GM12878 (cell line): Measurements from ENCODE around the gene OVCA2.

ENCODE experiments used
- ASH2L ChIP-seq: fragments of 300-600, 200-600 bp; sonication (generic); IDR thresholded peaks from 2 replicates; pipeline ENCODE4 v1.6.1; 2017; ENCODE audit warnings: low read depth, mild to moderate bottlenecking, borderline replicate concordance
- CHD1 ChIP-seq: IDR thresholded peaks from 2 replicates; pipeline ENCODE4 v1.6.1; 2012; ENCODE audit warnings: low read depth, low read length, improper control_type of control experiment
- CREB1 ChIP-seq: IDR thresholded peaks from 2 replicates; pipeline ENCODE4 v1.6.1; 2012; ENCODE audit warnings: low read depth, mild to moderate bottlenecking, inconsistent platforms
- EP300 ChIP-seq, 2 experiments: fragments of 150-350 bp in 1 of 2; IDR thresholded peaks; 2 replicates each; pipeline ENCODE4 v1.6.1; 2011 to 2012; ENCODE audit warnings: low read depth in 2 of 2, low read length in 2 of 2, borderline replicate concordance in 1 of 2, improper control_type of control experiment in 1 of 2, inconsistent platforms in 1 of 2; ENCODE audit not compliant: control insufficient read depth in 1 of 2
- HDGF ChIP-seq: fragments of 450-650 bp; IDR thresholded peaks from 2 replicates; pipeline ENCODE4 v1.6.1; 2016; ENCODE audit warnings: antibody characterized with exemption
- MYC ChIP-seq: IDR thresholded peaks from 2 replicates; pipeline ENCODE4 v1.6.1; 2011; ENCODE audit warnings: mild to moderate bottlenecking, low read length, moderate library complexity, inconsistent platforms; ENCODE audit not compliant: insufficient read depth, insufficient replicate concordance, insufficient read length, severe bottlenecking
- POLR2A ChIP-seq: IDR thresholded peaks from 2 replicates; pipeline ENCODE4 v1.6.1; 2011; ENCODE audit warnings: low read depth, mild to moderate bottlenecking, low read length
- POLR2AphosphoS2 ChIP-seq: IDR thresholded peaks from 2 replicates; pipeline ENCODE4 v1.6.1; 2011; ENCODE audit warnings: low read depth, mild to moderate bottlenecking, low read length, improper control_type of control experiment, moderate library complexity
- ZNF207 ChIP-seq: fragments of 450-650 bp; IDR thresholded peaks from 2 replicates; pipeline ENCODE4 v1.6.1; 2014; ENCODE audit warnings: antibody characterized with exemption, mild to moderate bottlenecking, borderline replicate concordance
- TF ChIP-seq, protein P1 (sequence below), 3 experiments: IDR thresholded peaks in 2 of 3; conservative IDR thresholded peaks in 1 of 3; 2 replicates each; pipeline ENCODE4 v1.5.1; 2011; ENCODE audit warnings: low read depth in 3 of 3, low read length in 3 of 3, mild to moderate bottlenecking in 3 of 3, control low read depth in 2 of 3, moderate library complexity in 2 of 3, inconsistent platforms in 1 of 3, mixed read lengths in 1 of 3; ENCODE audit not compliant: control insufficient read depth in 2 of 3, insufficient read depth in 1 of 3; ENCODE audit errors: extremely low read depth in 1 of 3

DNA sequence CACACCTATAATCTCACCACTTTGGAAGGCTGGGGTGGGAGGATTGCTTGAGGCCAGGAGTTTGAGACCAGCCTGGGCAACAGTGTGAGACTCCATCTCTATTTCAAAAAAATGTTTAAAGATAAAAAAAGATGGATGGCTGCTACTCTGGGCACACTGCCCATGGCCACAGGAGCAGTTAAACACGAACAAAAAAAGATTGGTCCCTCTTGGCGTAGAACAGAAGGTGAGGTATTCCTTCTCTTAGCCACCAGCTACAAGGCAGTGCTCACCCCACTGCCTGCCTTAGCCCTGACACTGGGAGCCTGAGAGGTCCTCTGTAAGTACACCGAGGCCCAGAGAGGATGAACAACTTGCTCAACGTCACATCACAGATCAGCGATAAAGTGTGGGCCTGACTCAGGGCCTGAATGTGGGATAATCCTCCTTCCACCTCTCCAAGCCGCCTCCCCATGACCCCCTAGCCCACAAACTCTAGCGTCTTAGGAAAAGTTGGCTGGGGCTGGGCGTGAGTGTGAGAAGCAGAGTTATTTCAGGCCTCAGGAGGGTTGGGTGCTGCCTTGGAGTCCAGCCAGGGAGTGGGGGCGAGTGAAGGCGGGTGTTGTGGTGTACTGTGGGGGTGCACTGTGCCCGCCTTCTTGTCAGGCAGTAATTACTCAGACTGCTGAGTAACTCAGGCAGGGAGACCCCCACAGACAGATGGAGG is 14.1 kb upstream of the OVCA2 start:
- TF ChIP-seq ZNF207 (no peak), POLR2AphosphoS2 (no peak), EP300 (IDR thresholded peaks at IDR 0.05; ENCODE audit: borderline replicate concordance in 1 of 2, control insufficient read depth in 1 of 2, low read depth in 2 of 2, low read length in 2 of 2) (no peak), HDGF (no peak), POLR2A (no peak), ASH2L (no peak), CREB1 (no peak), CHD1 (no peak), MYC (no peak)
- TF ChIP-seq, protein P1, sequence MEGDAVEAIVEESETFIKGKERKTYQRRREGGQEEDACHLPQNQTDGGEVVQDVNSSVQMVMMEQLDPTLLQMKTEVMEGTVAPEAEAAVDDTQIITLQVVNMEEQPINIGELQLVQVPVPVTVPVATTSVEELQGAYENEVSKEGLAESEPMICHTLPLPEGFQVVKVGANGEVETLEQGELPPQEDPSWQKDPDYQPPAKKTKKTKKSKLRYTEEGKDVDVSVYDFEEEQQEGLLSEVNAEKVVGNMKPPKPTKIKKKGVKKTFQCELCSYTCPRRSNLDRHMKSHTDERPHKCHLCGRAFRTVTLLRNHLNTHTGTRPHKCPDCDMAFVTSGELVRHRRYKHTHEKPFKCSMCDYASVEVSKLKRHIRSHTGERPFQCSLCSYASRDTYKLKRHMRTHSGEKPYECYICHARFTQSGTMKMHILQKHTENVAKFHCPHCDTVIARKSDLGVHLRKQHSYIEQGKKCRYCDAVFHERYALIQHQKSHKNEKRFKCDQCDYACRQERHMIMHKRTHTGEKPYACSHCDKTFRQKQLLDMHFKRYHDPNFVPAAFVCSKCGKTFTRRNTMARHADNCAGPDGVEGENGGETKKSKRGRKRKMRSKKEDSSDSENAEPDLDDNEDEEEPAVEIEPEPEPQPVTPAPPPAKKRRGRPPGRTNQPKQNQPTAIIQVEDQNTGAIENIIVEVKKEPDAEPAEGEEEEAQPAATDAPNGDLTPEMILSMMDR (IDR thresholded peaks at IDR 0.05 in 2 of 3, conservative IDR thresholded peaks at IDR 0.05 in 1 of 3; ENCODE audit: control insufficient read depth in 2 of 3, extremely low read depth in 1 of 3, insufficient read depth in 1 of 3, low read depth in 3 of 3, low read length in 3 of 3) = no peak
